H1 (cell line): Measurements from ENCODE around the gene ZBTB9. TPM values are rescaled to one million over a fixed set of nuclear protein-coding genes. Genes with fewer than 3 reads are reported as not detected.

Source experiments
- CTCF ChIA-PET: fragments of 300-600 bp; sonication (Branson Sonifier 250); formaldehyde crosslinking; loops from one replicate; lab custom pipeline; 2021; ENCODE audit not compliant: partially characterized antibody; lab: Charles Lee
- POLR2A ChIA-PET: fragments of 300-600 bp; sonication (Branson Sonifier 250); formaldehyde crosslinking; loops from one replicate; lab custom pipeline; 2021; ENCODE audit warnings: inconsistent platforms; ENCODE audit not compliant: partially characterized antibody; lab: Charles Lee
- DNase-seq, 2 experiments: peaks; one replicate each; pipeline versions ENCODE4 v3.0.0 to v3.0.0-alpha.2; 2010 to 2022; ENCODE audit warnings: low spot score in 2 of 2, low read depth in 1 of 2, mixed read lengths in 1 of 2
- FAIRE-seq: peaks from 2 replicates; lab custom pipeline; 2011; peaks lifted over from hg19 to GRCh38; lab: Jason Lieb, UNC
- H2AFZ ChIP-seq: 2 replicates; pipeline ENCODE4 v1.8.1; 2012; ENCODE audit warnings: low read length, inconsistent platforms
- H2AK5ac ChIP-seq: 2 replicates; pipeline ENCODE4 v1.6.1; 2013; ENCODE audit warnings: low read depth, low read length
- H2BK120ac ChIP-seq: replicated peaks from 2 replicates; pipeline ENCODE3; 2013; ENCODE audit warnings: low read depth, low read length, inconsistent platforms
- H2BK12ac ChIP-seq: 2 replicates; pipeline ENCODE4 v1.6.1; 2013; ENCODE audit warnings: low read depth, low read length
- H2BK15ac ChIP-seq: 2 replicates; pipeline ENCODE4 v1.6.1; 2013; ENCODE audit warnings: low read length
- H2BK20ac ChIP-seq: 2 replicates; pipeline ENCODE4 v1.6.1; 2013; ENCODE audit warnings: low read length
- H2BK5ac ChIP-seq: 2 replicates; pipeline ENCODE4 v1.6.1; 2013; ENCODE audit warnings: low read depth, low read length
- H3K14ac ChIP-seq: 2 replicates; pipeline ENCODE4 v1.6.1; 2013; ENCODE audit warnings: inconsistent platforms; ENCODE audit not compliant: insufficient read length
- H3K18ac ChIP-seq: 2 replicates; pipeline ENCODE4 v1.6.1; 2013; ENCODE audit warnings: low read length; ENCODE audit errors: extremely low read depth
- H3K23ac ChIP-seq: 2 replicates; pipeline ENCODE4 v1.6.1; 2013; ENCODE audit warnings: inconsistent platforms; ENCODE audit not compliant: insufficient read length
- H3K23me2 ChIP-seq: 2 replicates; pipeline ENCODE4 v1.6.1; 2013; ENCODE audit warnings: low read depth, low read length
- H3K27ac ChIP-seq: 2 replicates; pipeline ENCODE4 v1.6.1; 2011; ENCODE audit warnings: low read depth, low read length, inconsistent platforms
- H3K27me3 ChIP-seq, 4 experiments: replicated peaks in 1 of 4; 1 replicate in 1 of 4; 2 replicates in 3 of 4; pipeline versions ENCODE4 v1.6.1 to v1.8.1; 2011 to 2013; ENCODE audit warnings: low read length in 3 of 4, mild to moderate bottlenecking in 3 of 4, inconsistent platforms in 2 of 4, mixed read lengths in 2 of 4, moderate library complexity in 1 of 4; ENCODE audit not compliant: control insufficient read depth in 3 of 4, insufficient read depth in 3 of 4; ENCODE audit errors: extremely low read depth in 1 of 4
- H3K36me3 ChIP-seq, 4 experiments: 2 replicates each; pipeline versions ENCODE4 v1.6.1 to v1.8.1; 2011 to 2013; ENCODE audit warnings: mild to moderate bottlenecking in 4 of 4, low read length in 3 of 4, moderate library complexity in 2 of 4, control low read depth in 1 of 4, inconsistent platforms in 1 of 4; ENCODE audit not compliant: insufficient read depth in 4 of 4, control insufficient read depth in 2 of 4
- H3K4ac ChIP-seq: replicated peaks from 2 replicates; pipeline ENCODE3; 2013; ENCODE audit warnings: low read length, low read depth, mixed read lengths, inconsistent platforms; ENCODE audit not compliant: insufficient read length
- H3K4me1 ChIP-seq, 4 experiments: replicated peaks in 1 of 4; 1 replicate in 1 of 4; 2 replicates in 3 of 4; pipeline versions ENCODE4 v1.6.1 to v1.8.1; 2011 to 2013; ENCODE audit warnings: low read length in 3 of 4, inconsistent platforms in 2 of 4, mixed read lengths in 1 of 4; ENCODE audit not compliant: insufficient read depth in 4 of 4, control insufficient read depth in 3 of 4
- H3K4me2 ChIP-seq, 2 experiments: 2 replicates each; pipeline versions ENCODE4 v1.6.1 to v1.8.1; 2011 to 2013; ENCODE audit warnings: low read depth in 2 of 2, low read length in 2 of 2, control low read depth in 1 of 2, inconsistent platforms in 1 of 2, mild to moderate bottlenecking in 1 of 2; ENCODE audit not compliant: insufficient read depth in 1 of 2
- H3K4me3 ChIP-seq, 4 experiments: fragments of 200-600, 300-600 bp in 1 of 4; sonication (generic), shearing (Covaris generic), sonication (Bioruptor Twin) in 1 of 4; 2 replicates each; pipeline versions ENCODE4 v1.5.1 to v1.8.1; 2011 to 2016; ENCODE audit warnings: low read length in 4 of 4, low read depth in 3 of 4, control low read depth in 2 of 4, inconsistent platforms in 2 of 4, mild to moderate bottlenecking in 2 of 4, mixed read lengths in 1 of 4, moderate library complexity in 1 of 4; ENCODE audit not compliant: insufficient read depth in 2 of 4; ENCODE audit errors: extremely low read depth in 1 of 4
- H3K56ac ChIP-seq: replicated peaks from 2 replicates; pipeline ENCODE3; 2013; ENCODE audit warnings: low read depth, mild to moderate bottlenecking, mixed read lengths, low read length, inconsistent platforms; ENCODE audit not compliant: insufficient read length
- H3K79me1 ChIP-seq: 2 replicates; pipeline ENCODE4 v1.6.1; 2013; ENCODE audit warnings: low read depth, low read length, control low read depth
- H3K79me2 ChIP-seq, 2 experiments: 2 replicates each; pipeline versions ENCODE4 v1.6.1 to v1.8.1; 2012 to 2013; ENCODE audit warnings: low read length in 2 of 2, mild to moderate bottlenecking in 2 of 2, inconsistent platforms in 1 of 2; ENCODE audit not compliant: insufficient read depth in 2 of 2, control insufficient read depth in 1 of 2
- H3K9ac ChIP-seq, 4 experiments: replicated peaks in 1 of 4; 1 replicate in 1 of 4; 2 replicates in 3 of 4; pipeline versions ENCODE4 v1.6.1 to v1.8.1; 2011 to 2013; ENCODE audit warnings: low read depth in 3 of 4, low read length in 3 of 4, control low read depth in 2 of 4, mild to moderate bottlenecking in 2 of 4, moderate library complexity in 2 of 4, inconsistent platforms in 1 of 4; ENCODE audit errors: extremely low read depth in 1 of 4
- H3K9me3 ChIP-seq, 2 experiments: 2 replicates each; pipeline versions ENCODE4 v1.6.1 to v1.8.1; 2012 to 2013; ENCODE audit warnings: mild to moderate bottlenecking in 2 of 2, moderate library complexity in 2 of 2, control low read depth in 1 of 2, inconsistent platforms in 1 of 2, low read depth in 1 of 2, low read length in 1 of 2, mixed read lengths in 1 of 2; ENCODE audit not compliant: insufficient read depth in 2 of 2
- H4K20me1 ChIP-seq, 2 experiments: replicated peaks in 1 of 2; 2 replicates each; pipeline versions ENCODE3 to v1.8.1; 2011 to 2013; ENCODE audit warnings: inconsistent platforms in 2 of 2, low read length in 2 of 2, mild to moderate bottlenecking in 1 of 2; ENCODE audit not compliant: insufficient read depth in 2 of 2, control insufficient read depth in 1 of 2
- H4K5ac ChIP-seq: 2 replicates; pipeline ENCODE4 v1.6.1; 2013; ENCODE audit warnings: low read length, low read depth, mixed read lengths, inconsistent platforms; ENCODE audit not compliant: insufficient read length
- H4K8ac ChIP-seq: 2 replicates; pipeline ENCODE4 v1.8.0; 2013; ENCODE audit warnings: mild to moderate bottlenecking, moderate library complexity, low read length, inconsistent platforms; ENCODE audit not compliant: insufficient read depth; ENCODE audit errors: extremely low read depth
- H4K91ac ChIP-seq: replicated peaks from 2 replicates; pipeline ENCODE3; 2013; ENCODE audit warnings: low read length, mixed read lengths, inconsistent platforms; ENCODE audit not compliant: insufficient read length
- KDM4A ChIP-seq: IDR thresholded peaks from one replicate; pipeline ENCODE4 v1.7.1; 2012; ENCODE audit warnings: low read depth, mild to moderate bottlenecking, moderate library complexity, low read length, inconsistent platforms; ENCODE audit not compliant: severe bottlenecking
- PHF8 ChIP-seq: fragments of 200-600 bp; sonication (generic); conservative IDR thresholded peaks from 2 replicates; pipeline ENCODE4 v1.7.1; 2012; ENCODE audit warnings: low read depth, mild to moderate bottlenecking, inconsistent platforms, low read length, moderate library complexity
- POLR2A ChIP-seq, 2 experiments: IDR thresholded peaks; 1 replicate in 1 of 2; 2 replicates in 1 of 2; pipeline ENCODE4 v1.6.1; 2011; ENCODE audit warnings: low read depth in 2 of 2, low read length in 2 of 2, mild to moderate bottlenecking in 2 of 2; ENCODE audit errors: control extremely low read depth in 1 of 2
- POLR2AphosphoS5 ChIP-seq: IDR thresholded peaks from 2 replicates; pipeline ENCODE4 v1.6.1; 2011; ENCODE audit warnings: low read depth, low read length
- SIN3A ChIP-seq, 2 experiments: IDR thresholded peaks in 1 of 2; conservative IDR thresholded peaks in 1 of 2; 2 replicates each; pipeline ENCODE4 v1.6.1; 2011 to 2012; ENCODE audit warnings: low read length in 2 of 2, improper control_type of control experiment in 1 of 2, low read depth in 1 of 2, mild to moderate bottlenecking in 1 of 2
- SP2 ChIP-seq: IDR thresholded peaks from 2 replicates; pipeline ENCODE4 v1.6.1; 2012; ENCODE audit warnings: mild to moderate bottlenecking, low read length, inconsistent platforms
- TAF1 ChIP-seq: IDR thresholded peaks from 2 replicates; pipeline ENCODE4 v1.6.1; 2011; ENCODE audit warnings: mild to moderate bottlenecking, low read depth, low read length
- USF2 ChIP-seq: IDR thresholded peaks from 2 replicates; pipeline ENCODE4 v1.6.1; 2011; ENCODE audit warnings: low read length, improper control_type of control experiment
- YY1 ChIP-seq: IDR thresholded peaks from 2 replicates; pipeline ENCODE4 v1.6.1; 2011; ENCODE audit warnings: low read depth, mild to moderate bottlenecking, low read length
- WGBS, 2 experiments: shearing (Covaris generic) in 1 of 2; methylation state at CpG; one replicate each; pipeline versions ENCODE4 v1.1.6 to v1.1.7; 2013 to 2015; ENCODE audit warnings: low lambda C conversion rate in 2 of 2, mixed read lengths in 2 of 2, inconsistent platforms in 1 of 2, low coverage in 1 of 2, missing lambda C conversion rate in 1 of 2; ENCODE audit not compliant: insufficient replicate concordance in 2 of 2, insufficient coverage in 1 of 2, insufficient read length in 1 of 2; ENCODE audit errors: extremely low coverage in 1 of 2, missing lambda C conversion rate in 1 of 2; 5-methylcytosine and 5-hydroxymethylcytosine counted together
- polyA plus RNA-seq, 7 experiments: library from polyadenylated mRNA; depleted of rRNA in 3 of 7; stranded (reverse) in 5 of 7; unstranded in 2 of 7; fragments of >200 nt in 5 of 7; fragments of 200-250 nt in 2 of 7; gene quantifications; 1 replicate in 5 of 7; 2 replicates in 1 of 7; 4 replicates in 1 of 7; pipeline versions ENCODE4 v1.2.1 to v1.2.3, GENCODE V29; 2011 to 2013; ENCODE audit warnings: missing spikeins in 2 of 7, mixed read lengths in 2 of 7
- total RNA-seq: library from RNA; stranded (reverse); fragmentation: NEBNext Ultra II Directional; extraction: Animal tissue kit (Norgen Biotek cat#: 25700); gene quantifications from 2 replicates; pipeline ENCODE4 v1.2.1, GENCODE V29; 2021

The ZBTB9 gene
- total and polyA plus RNA-seq, 2 of the 8 experiments (the other 6 are each of a cell fraction or from before 2014, with no cell fraction given), result 16.9 to 20.2 TPM

GRCh38 chr6:33410711-33411631, 43.4 kb upstream of the ZBTB9 start, which contains the start of gene PHF1:
Gene PHF1 (plus strand): TSS chr6:33411014. CDS start chr6:33412264, 1,250 bp downstream.
- Histone ChIP-seq H3K4me3 (peak within 1 kb of the TSS; percentile 48 to 87 (median 70)), H3K23me2 (peaks cover 5% of the 10 kb centered on the region; the same call in 1 of the 2 replicates), H3K4me2 (peak within 1 kb of the TSS; percentile 60 to 81), H3K9ac (peak within 1 kb of the TSS; percentile 30 to 71 (median 47); a peak in 6 of 7 replicates), H2BK120ac (no peak within 1 kb of the TSS), H3K27ac (peak within 1 kb of the TSS; percentile 52), H3K27me3 (no peaks in the 10 kb centered on the region), H2AK5ac (no peak within 1 kb of the TSS), H3K4ac (no peak within 1 kb of the TSS), H3K4me1 (peaks cover 0 to 13% (median 6%) of the 10 kb centered on the region in 4 experiments; a peak in 5 of 7 replicates), H3K18ac (peak within 1 kb of the TSS; percentile 93), H3K14ac (no peak within 1 kb of the TSS), H2BK20ac (no peak within 1 kb of the TSS), H2BK5ac (peak within 1 kb of the TSS; percentile 94; the same call in 1 of the 2 replicates), H3K56ac (no peak within 1 kb of the TSS), H3K79me1 (peaks cover 8% of the 10 kb centered on the region; the same call in 1 of the 2 replicates), H2BK15ac (no peak within 1 kb of the TSS), H4K91ac (no peak within 1 kb of the TSS), H3K23ac (no peak within 1 kb of the TSS), H4K8ac (peak within 1 kb of the TSS; percentile 85; the same call in 1 of the 2 replicates), H4K5ac (peak within 1 kb of the TSS; percentile 97), H3K36me3 (peaks cover 12 to 52% (median 38%) of the 10 kb centered on the region in 4 experiments; a peak in 7 of 8 replicates), H2BK12ac (no peak within 1 kb of the TSS), H3K79me2 (peaks cover 0 to 20% of the 10 kb centered on the region in 2 experiments; a peak in 2 of 4 replicates), H2AFZ (no peak within 1 kb of the TSS), H4K20me1 (peaks cover 4 to 11% of the 10 kb centered on the region in 2 experiments), H3K9me3 (no peaks in the 10 kb centered on the region)
- peak in 1 of 2 experiments; percentile 14; a peak in 1 of 3 replicates for TF ChIP-seq POLR2A (IDR thresholded peaks at IDR 0.05; ENCODE audit: control extremely low read depth in 1 of 2, low read depth in 2 of 2, low read length in 2 of 2)
- peak; percentile 61 for TF ChIP-seq TAF1
- peak; percentile 17 to 31; a peak in 2 of 4 replicates for TF ChIP-seq SIN3A (conservative IDR thresholded peaks at IDR 0.05 in 1 of 2, IDR thresholded peaks at IDR 0.05 in 1 of 2; ENCODE audit: low read depth in 1 of 2, low read length in 2 of 2)
- no peak for TF ChIP-seq SP2
- TF ChIP-seq YY1, result no peak
- TF ChIP-seq KDM4A, result peak; percentile 41
- no peak for TF ChIP-seq USF2
- peak; percentile 35; the same call in 1 of the 2 replicates for TF ChIP-seq PHF8
- TF ChIP-seq POLR2AphosphoS5, result 0 out of 2 replicates have a peak, but pooled peaks have one; percentile 25
- peak in 1 of 2 experiments; percentile 74 for DNase-seq
- POLR2A ChIA-PET, result interaction anchor here (0.5 to 3.6 kb wide), 6 partner anchors 8 to 133 kb away, joined by 3 to 24 read pairs (median 6); partner anchors contain the start of genes SYNGAP1 and TAPBP
- WGBS, 2 experiments, result 2% methylated on average over 22 of the region's 67 CpGs; no CpG with 5 or more reads in 1 of the 2 experiments
- CTCF ChIA-PET, result interaction anchor here (0.9 to 1.7 kb wide), 2 partner anchors 11 to 14 kb away, joined by 3 to 8 read pairs; no protein-coding TSS in a partner anchor
- no peak for FAIRE-seq
